Spleen (tissue), 11 donors: ENCODE measurements around the gene SLC10A1. TPM values are rescaled to one million over a fixed set of nuclear protein-coding genes. Genes with fewer than 3 reads are reported as not detected.
A peak's percentile ranks its signal among the peaks of the same experiment; 100 is the strongest.

Experiments used
- DNase-seq: peaks from one replicate; pipeline ENCODE4 v3.0.0-alpha.2; 2020
- H3K27ac ChIP-seq, 8 donors: fragments of 200-600 bp; sonication (generic) in 7 of 8; 1 replicate in 4 of 8; 2 replicates in 4 of 8; pipeline versions ENCODE4 v1.5.0 to v1.8.0; 2016 to 2021; ENCODE audit warnings: inconsistent platforms in 4 of 8, mild to moderate bottlenecking in 4 of 8, moderate library complexity in 1 of 8
- H3K27me3 ChIP-seq, 7 donors: fragments of 200-600 bp; sonication (generic) in 6 of 7; replicated peaks in 1 of 7; 1 replicate in 4 of 7; 2 replicates in 3 of 7; pipeline versions ENCODE4 v1.5.0 to v1.8.0; 2016 to 2021; ENCODE audit warnings: inconsistent platforms in 3 of 7, mild to moderate bottlenecking in 1 of 7
- H3K36me3 ChIP-seq, 6 donors: fragments of 200-600 bp; sonication (generic) in 5 of 6; 1 replicate in 4 of 6; 2 replicates in 2 of 6; pipeline versions ENCODE4 v1.5.0 to v1.8.0; 2016 to 2021; ENCODE audit warnings: inconsistent platforms in 2 of 6
- H3K4me1 ChIP-seq, 6 donors: fragments of 200-600 bp; sonication (generic) in 5 of 6; 1 replicate in 3 of 6; 2 replicates in 3 of 6; pipeline versions ENCODE4 v1.5.0 to v1.8.0; 2016 to 2021; ENCODE audit warnings: inconsistent platforms in 3 of 6
- H3K4me3 ChIP-seq, 8 donors: fragments of 200-600 bp; sonication (generic) in 7 of 8; 1 replicate in 4 of 8; 2 replicates in 4 of 8; pipeline versions ENCODE4 v1.5.0 to v1.8.0; 2016 to 2021; ENCODE audit warnings: inconsistent platforms in 4 of 8, mild to moderate bottlenecking in 4 of 8, moderate library complexity in 2 of 8
- H3K9me3 ChIP-seq, 8 donors: fragments of 200-600 bp; sonication (generic) in 7 of 8; 1 replicate in 4 of 8; 2 replicates in 4 of 8; pipeline versions ENCODE4 v1.5.0 to v1.8.0; 2016 to 2021; ENCODE audit warnings: inconsistent platforms in 4 of 8
- POLR2A ChIP-seq, 3 donors: fragments of 450-650 bp; IDR thresholded peaks; one replicate each; pipeline ENCODE4 v1.5.1; 2017; ENCODE audit warnings: antibody characterized with exemption in 3 of 3, mild to moderate bottlenecking in 1 of 3
- POLR2AphosphoS5 ChIP-seq, 3 donors: sonication (generic); formaldehyde crosslinking; IDR thresholded peaks; one replicate each; pipeline ENCODE4 v1.5.1; 2017; ENCODE audit warnings: antibody characterized with exemption in 3 of 3
- WGBS, 5 donors: extraction: QIAGEN DNeasy Blood & Tissue Kit in 3 of 5; methylation state at CpG; one replicate each; pipeline versions ENCODE4 v1.1.5 to v1.1.7; 2013 to 2018; 5-methylcytosine and 5-hydroxymethylcytosine counted together
- intact Hi-C: fragments of 100-400 bp; cut with DNase I; formaldehyde crosslinking; loops from one replicate; pipeline ENCODE4 v1.15.0; 2023; ENCODE audit warnings: low total_unique reads
- polyA plus RNA-seq, 3 donors: library from polyadenylated mRNA; stranded (reverse); fragments of 200-250 nt; gene quantifications; one replicate each; pipeline ENCODE4 v1.2.1, GENCODE V29; 2013
- total RNA-seq, 7 donors: library from RNA; depleted of rRNA in 3 of 7; stranded (reverse); fragments of >200 nt in 3 of 7; fragmentation: NEBNext Ultra II Directional in 4 of 7; extraction: Animal tissue kit (Norgen Biotek cat#: 25700) in 4 of 7; gene quantifications; one replicate each; pipeline versions ENCODE4 v1.1.0 to v1.2.1, GENCODE V29; 2016 to 2021
- TF ChIP-seq, protein P1 (sequence below), 11 experiments: fragments of 200-600 bp in 7 of 11; fragments of 450-650 bp in 4 of 11; sonication (generic) in 4 of 11; IDR thresholded peaks in 8 of 11; conservative IDR thresholded peaks in 3 of 11; 1 replicate in 7 of 11; 2 replicates in 4 of 11; pipeline versions ENCODE4 v1.4.0 to v1.8.0; 2016 to 2021; ENCODE audit warnings: antibody characterized with exemption in 11 of 11, inconsistent platforms in 4 of 11, mild to moderate bottlenecking in 1 of 11
- donor health status: healthy with polysubstance abuse.
- donor health status: DM: no; HTN: no; CAD: no; lungs with moderate emphysema.
- donor health status: DM: no; HTN: no; CAD: no.
- donor health status: Bipolar disorder and iron deficiency.
- donor health status: healthy.
- donor health status: DM: no; HTN: no; CAD: no.
- donor health status: DM: yes; HTN: yes; CAD: no.

SLC10A1 gene
- total and polyA plus RNA-seq, 10 donors: not detected

DNA sequence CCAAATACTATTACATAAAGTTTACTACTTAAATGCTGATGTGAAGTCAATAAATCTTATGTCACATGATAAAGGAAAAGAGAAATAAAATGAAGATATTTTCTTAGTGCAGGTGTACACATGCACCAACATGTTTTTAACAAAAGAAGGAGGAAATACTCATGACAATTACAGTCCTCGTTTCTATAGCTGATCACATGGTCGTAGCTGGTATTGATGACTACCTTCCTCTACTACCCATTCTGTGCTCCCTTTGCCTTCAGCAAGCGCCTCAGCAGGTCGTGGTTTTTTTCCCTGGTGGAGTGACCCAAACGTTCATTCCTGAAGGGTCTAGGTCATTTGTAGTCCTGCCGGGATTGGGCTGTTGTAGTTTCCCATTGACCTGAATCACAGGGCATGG lies 25.4 kb upstream of the SLC10A1 start:
- Histone ChIP-seq H3K27me3 (peaks cover 0 to 11% (median 0%) of the 10 kb centered on the region in 7 donors), H3K9me3 (peaks cover 0 to 9% (median 0%) of the 10 kb centered on the region in 8 donors), H3K4me1 (peaks cover 7 to 16% (median 12%) of the 10 kb centered on the region in 6 donors), H3K4me3 (no peak overlapping the region), H3K27ac (no peak overlapping the region), H3K36me3 (no peaks in the 10 kb centered on the region)
- no peak for TF ChIP-seq POLR2AphosphoS5 (IDR thresholded peaks at IDR 0.05)
- TF ChIP-seq, protein P1, sequence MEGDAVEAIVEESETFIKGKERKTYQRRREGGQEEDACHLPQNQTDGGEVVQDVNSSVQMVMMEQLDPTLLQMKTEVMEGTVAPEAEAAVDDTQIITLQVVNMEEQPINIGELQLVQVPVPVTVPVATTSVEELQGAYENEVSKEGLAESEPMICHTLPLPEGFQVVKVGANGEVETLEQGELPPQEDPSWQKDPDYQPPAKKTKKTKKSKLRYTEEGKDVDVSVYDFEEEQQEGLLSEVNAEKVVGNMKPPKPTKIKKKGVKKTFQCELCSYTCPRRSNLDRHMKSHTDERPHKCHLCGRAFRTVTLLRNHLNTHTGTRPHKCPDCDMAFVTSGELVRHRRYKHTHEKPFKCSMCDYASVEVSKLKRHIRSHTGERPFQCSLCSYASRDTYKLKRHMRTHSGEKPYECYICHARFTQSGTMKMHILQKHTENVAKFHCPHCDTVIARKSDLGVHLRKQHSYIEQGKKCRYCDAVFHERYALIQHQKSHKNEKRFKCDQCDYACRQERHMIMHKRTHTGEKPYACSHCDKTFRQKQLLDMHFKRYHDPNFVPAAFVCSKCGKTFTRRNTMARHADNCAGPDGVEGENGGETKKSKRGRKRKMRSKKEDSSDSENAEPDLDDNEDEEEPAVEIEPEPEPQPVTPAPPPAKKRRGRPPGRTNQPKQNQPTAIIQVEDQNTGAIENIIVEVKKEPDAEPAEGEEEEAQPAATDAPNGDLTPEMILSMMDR (IDR thresholded peaks at IDR 0.05 in 8 of 11, conservative IDR thresholded peaks at IDR 0.05 in 3 of 11): no peak
- no peak for TF ChIP-seq POLR2A (IDR thresholded peaks at IDR 0.05)
- intact Hi-C loops: no loop called here
- 65 to 86% (median 75%) methylated on average over 6 of the region's 6 CpGs for WGBS, 5 donors
- no peak for DNase-seq

- DNase-seq: no peak
- Histone ChIP-seq H3K4me1 (peaks cover 7 to 16% (median 12%) of the 10 kb centered on the region in 6 donors), H3K4me3 (no peak overlapping the region), H3K9me3 (peaks cover 0 to 8% (median 0%) of the 10 kb centered on the region in 8 donors), H3K27ac (no peak overlapping the region), H3K36me3 (no peaks in the 10 kb centered on the region), H3K27me3 (peaks cover 0 to 22% (median 0%) of the 10 kb centered on the region in 7 donors)
- intact Hi-C loops: no loop called here
- TF ChIP-seq, protein P1 (IDR thresholded peaks at IDR 0.05 in 8 of 11, conservative IDR thresholded peaks at IDR 0.05 in 3 of 11): no peak
- TF ChIP-seq POLR2AphosphoS5 (IDR thresholded peaks at IDR 0.05): no peak
- no peak for TF ChIP-seq POLR2A (IDR thresholded peaks at IDR 0.05)
- WGBS, 5 donors: 75 to 90% (median 81%) methylated on average over 2 of the region's 2 CpGs
These were observed 23.9 kb upstream of the SLC10A1 start for GRCh38 chr14:69820991-69821390.

- no peak overlapping the region for H3K27ac ChIP-seq
- DNase-seq: peak; percentile 78
- H3K36me3 ChIP-seq: no peaks in the 10 kb centered on the region
- peak in 2 of 3 donors; percentile 37 to 52 for TF ChIP-seq POLR2AphosphoS5 (IDR thresholded peaks at IDR 0.05)
- TF ChIP-seq, protein P1 (IDR thresholded peaks at IDR 0.05 in 8 of 11, conservative IDR thresholded peaks at IDR 0.05 in 3 of 11): no peak
- H3K27me3 ChIP-seq: peaks cover 0 to 22% (median 0%) of the 10 kb centered on the region in 7 donors
- peaks cover 7 to 16% (median 12%) of the 10 kb centered on the region in 6 donors for H3K4me1 ChIP-seq
- 68 to 90% (median 75%) methylated on average over 8 of the region's 8 CpGs for WGBS, 5 donors
- no peaks in the 10 kb centered on the region for H3K9me3 ChIP-seq
- H3K4me3 ChIP-seq: no peak overlapping the region
- intact Hi-C loops: loop anchor here (2.0 kb wide), 1 partner anchor 207 kb away; no protein-coding TSS in a partner anchor
These were observed 22.6 kb upstream of the SLC10A1 start for GRCh38 chr14:69819607-69820006.

- H3K9me3 ChIP-seq: no peaks in the 10 kb centered on the region
- intact Hi-C loops: loop anchor here (2.0 kb wide), 1 partner anchor 208 kb away; no protein-coding TSS in a partner anchor
- peaks cover 0 to 22% (median 0%) of the 10 kb centered on the region in 7 donors for H3K27me3 ChIP-seq
- no peak for TF ChIP-seq POLR2AphosphoS5 (IDR thresholded peaks at IDR 0.05)
- TF ChIP-seq, protein P1 (IDR thresholded peaks at IDR 0.05 in 8 of 11, conservative IDR thresholded peaks at IDR 0.05 in 3 of 11): peak; percentile 54 to 88 (median 79)
- H3K4me1 ChIP-seq: peaks cover 7 to 16% (median 12%) of the 10 kb centered on the region in 6 donors
- no peak overlapping the region for H3K27ac ChIP-seq
- H3K36me3 ChIP-seq: no peaks in the 10 kb centered on the region
- no peak for DNase-seq
- WGBS, 5 donors: 7 to 10% (median 8%) methylated on average over 11 of the region's 11 CpGs
- H3K4me3 ChIP-seq: no peak overlapping the region
These were observed 21.7 kb upstream of the SLC10A1 start for GRCh38 chr14:69818758-69819191.
